ENCODE data around the gene DLX1. TPM values are rescaled to one million over a fixed set of nuclear protein-coding genes. Genes with fewer than 3 reads are reported as not detected.

DLX1 gene
- total and polyA plus RNA-seq, 9 of the 15 experiments (the other 6 are each of a cell fraction or from before 2014, with no cell fraction given), result 1.9 to 26.2 (median 9.6) TPM

DNA sequence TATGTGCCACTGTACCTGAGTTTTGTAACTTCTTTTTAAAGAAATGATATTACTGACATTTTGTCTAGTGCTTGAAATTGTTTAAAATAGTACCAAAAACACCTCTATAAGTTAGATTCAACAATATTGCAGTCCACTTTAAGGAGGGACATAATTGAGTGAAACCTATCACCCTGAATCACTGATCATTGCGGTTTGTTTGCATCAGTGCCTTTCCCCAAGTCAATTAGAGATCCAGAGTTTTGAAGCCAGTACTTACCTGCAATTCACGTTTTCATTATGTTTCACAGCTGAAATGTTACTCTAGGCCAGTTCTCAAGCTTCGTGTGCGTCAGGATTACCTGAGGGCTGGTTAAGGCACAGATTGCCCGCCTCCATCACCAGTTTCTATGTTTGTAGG, 26.6 kb upstream of the DLX1 start (continued):
- TF ChIP-seq, protein P1, sequence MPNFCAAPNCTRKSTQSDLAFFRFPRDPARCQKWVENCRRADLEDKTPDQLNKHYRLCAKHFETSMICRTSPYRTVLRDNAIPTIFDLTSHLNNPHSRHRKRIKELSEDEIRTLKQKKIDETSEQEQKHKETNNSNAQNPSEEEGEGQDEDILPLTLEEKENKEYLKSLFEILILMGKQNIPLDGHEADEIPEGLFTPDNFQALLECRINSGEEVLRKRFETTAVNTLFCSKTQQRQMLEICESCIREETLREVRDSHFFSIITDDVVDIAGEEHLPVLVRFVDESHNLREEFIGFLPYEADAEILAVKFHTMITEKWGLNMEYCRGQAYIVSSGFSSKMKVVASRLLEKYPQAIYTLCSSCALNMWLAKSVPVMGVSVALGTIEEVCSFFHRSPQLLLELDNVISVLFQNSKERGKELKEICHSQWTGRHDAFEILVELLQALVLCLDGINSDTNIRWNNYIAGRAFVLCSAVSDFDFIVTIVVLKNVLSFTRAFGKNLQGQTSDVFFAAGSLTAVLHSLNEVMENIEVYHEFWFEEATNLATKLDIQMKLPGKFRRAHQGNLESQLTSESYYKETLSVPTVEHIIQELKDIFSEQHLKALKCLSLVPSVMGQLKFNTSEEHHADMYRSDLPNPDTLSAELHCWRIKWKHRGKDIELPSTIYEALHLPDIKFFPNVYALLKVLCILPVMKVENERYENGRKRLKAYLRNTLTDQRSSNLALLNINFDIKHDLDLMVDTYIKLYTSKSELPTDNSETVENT (CRISPR knock-in tag; IDR thresholded peaks at IDR 0.05), result no peak
- TF ChIP-seq, protein P2, sequence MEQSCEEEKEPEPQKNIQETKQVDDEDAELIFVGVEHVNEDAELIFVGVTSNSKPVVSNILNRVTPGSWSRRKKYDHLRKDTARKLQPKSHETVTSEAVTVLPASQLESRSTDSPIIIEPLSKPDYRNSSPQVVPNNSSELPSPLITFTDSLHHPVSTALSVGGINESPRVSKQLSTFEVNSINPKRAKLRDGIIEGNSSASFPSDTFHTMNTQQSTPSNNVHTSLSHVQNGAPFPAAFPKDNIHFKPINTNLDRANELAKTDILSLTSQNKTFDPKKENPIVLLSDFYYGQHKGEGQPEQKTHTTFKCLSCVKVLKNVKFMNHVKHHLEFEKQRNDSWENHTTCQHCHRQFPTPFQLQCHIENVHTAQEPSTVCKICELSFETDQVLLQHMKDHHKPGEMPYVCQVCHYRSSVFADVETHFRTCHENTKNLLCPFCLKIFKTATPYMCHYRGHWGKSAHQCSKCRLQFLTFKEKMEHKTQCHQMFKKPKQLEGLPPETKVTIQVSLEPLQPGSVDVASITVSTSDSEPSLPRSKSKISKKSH (CRISPR knock-in tag; IDR thresholded peaks at IDR 0.05), result no peak
- TF ChIP-seq HIVEP1 (CRISPR knock-in tag; IDR thresholded peaks at IDR 0.05) (no peak), JUNB (CRISPR knock-in tag; conservative IDR thresholded peaks at IDR 0.05) (no peak), HNRNPH1 (optimal IDR thresholded peaks at IDR 0.05; ENCODE audit: low read depth, low read length) (no peak), POU5F1 (IDR thresholded peaks at IDR 0.05; ENCODE audit: borderline replicate concordance, low read depth, low read length, partially characterized antibody) (no peak), DMBX1 (CRISPR knock-in tag; IDR thresholded peaks at IDR 0.05; ENCODE audit: borderline replicate concordance) (0 out of 2 replicates have a peak, but pooled peaks have one; percentile 8), TRIM24 (IDR thresholded peaks at IDR 0.05) (no peak; a peak in 1 of 4 replicates), ZNF175 (CRISPR knock-in tag; IDR thresholded peaks at IDR 0.05; ENCODE audit: low read depth) (0 out of 2 replicates have a peak, but pooled peaks have one; percentile 21), BMI1 (IDR thresholded peaks at IDR 0.05; ENCODE audit: low read length) (no peak), ZFP1 (CRISPR knock-in tag; IDR thresholded peaks at IDR 0.05) (no peak), ELF2 (CRISPR knock-in tag; IDR thresholded peaks at IDR 0.05) (no peak), IFI16 (CRISPR knock-in tag; IDR thresholded peaks at IDR 0.05) (no peak), NFIC (IDR thresholded peaks at IDR 0.05) (no peak)
- TF ChIP-seq, protein P3, sequence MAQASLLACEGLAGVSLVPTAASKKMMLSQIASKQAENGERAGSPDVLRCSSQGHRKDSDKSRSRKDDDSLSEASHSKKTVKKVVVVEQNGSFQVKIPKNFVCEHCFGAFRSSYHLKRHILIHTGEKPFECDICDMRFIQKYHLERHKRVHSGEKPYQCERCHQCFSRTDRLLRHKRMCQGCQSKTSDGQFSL (CRISPR knock-in tag; IDR thresholded peaks at IDR 0.05), result no peak
- TF ChIP-seq, protein P3 (tag; IDR thresholded peaks at IDR 0.05), result no peak
- TF ChIP-seq, protein P4, sequence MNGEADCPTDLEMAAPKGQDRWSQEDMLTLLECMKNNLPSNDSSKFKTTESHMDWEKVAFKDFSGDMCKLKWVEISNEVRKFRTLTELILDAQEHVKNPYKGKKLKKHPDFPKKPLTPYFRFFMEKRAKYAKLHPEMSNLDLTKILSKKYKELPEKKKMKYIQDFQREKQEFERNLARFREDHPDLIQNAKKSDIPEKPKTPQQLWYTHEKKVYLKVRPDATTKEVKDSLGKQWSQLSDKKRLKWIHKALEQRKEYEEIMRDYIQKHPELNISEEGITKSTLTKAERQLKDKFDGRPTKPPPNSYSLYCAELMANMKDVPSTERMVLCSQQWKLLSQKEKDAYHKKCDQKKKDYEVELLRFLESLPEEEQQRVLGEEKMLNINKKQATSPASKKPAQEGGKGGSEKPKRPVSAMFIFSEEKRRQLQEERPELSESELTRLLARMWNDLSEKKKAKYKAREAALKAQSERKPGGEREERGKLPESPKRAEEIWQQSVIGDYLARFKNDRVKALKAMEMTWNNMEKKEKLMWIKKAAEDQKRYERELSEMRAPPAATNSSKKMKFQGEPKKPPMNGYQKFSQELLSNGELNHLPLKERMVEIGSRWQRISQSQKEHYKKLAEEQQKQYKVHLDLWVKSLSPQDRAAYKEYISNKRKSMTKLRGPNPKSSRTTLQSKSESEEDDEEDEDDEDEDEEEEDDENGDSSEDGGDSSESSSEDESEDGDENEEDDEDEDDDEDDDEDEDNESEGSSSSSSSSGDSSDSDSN (IDR thresholded peaks at IDR 0.05; ENCODE audit: borderline replicate concordance in 1 of 2, low read depth in 2 of 2, low read length in 2 of 2), result no peak
- TF ChIP-seq, protein P5, sequence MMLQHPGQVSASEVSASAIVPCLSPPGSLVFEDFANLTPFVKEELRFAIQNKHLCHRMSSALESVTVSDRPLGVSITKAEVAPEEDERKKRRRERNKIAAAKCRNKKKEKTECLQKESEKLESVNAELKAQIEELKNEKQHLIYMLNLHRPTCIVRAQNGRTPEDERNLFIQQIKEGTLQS (IDR thresholded peaks at IDR 0.05), result peak; percentile 8; the same call in 1 of the 2 replicates
- TF ChIP-seq, protein P5 (CRISPR knock-in tag; conservative IDR thresholded peaks at IDR 0.05), result no peak
- TF ChIP-seq, protein P6, sequence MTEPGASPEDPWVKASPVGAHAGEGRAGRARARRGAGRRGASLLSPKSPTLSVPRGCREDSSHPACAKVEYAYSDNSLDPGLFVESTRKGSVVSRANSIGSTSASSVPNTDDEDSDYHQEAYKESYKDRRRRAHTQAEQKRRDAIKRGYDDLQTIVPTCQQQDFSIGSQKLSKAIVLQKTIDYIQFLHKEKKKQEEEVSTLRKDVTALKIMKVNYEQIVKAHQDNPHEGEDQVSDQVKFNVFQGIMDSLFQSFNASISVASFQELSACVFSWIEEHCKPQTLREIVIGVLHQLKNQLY (CRISPR knock-in tag; conservative IDR thresholded peaks at IDR 0.05), result no peak

Measured in K562 (cell line).